H9 (cell line): ENCODE data around the gene CLN3. TPM values are rescaled to one million over a fixed set of nuclear protein-coding genes. Genes with fewer than 3 reads are reported as not detected.

Source experiments
- DNase-seq: peaks from one replicate; pipeline ENCODE4 v3.0.0-alpha.2; 2017
- H2AFZ ChIP-seq: one replicate; pipeline ENCODE4 v1.6.1; 2013; ENCODE audit warnings: mild to moderate bottlenecking, low read length, control low read depth, moderate library complexity
- H2AK5ac ChIP-seq: 2 replicates; pipeline ENCODE4 v1.6.1; 2013; ENCODE audit warnings: low read length, control low read depth, mixed read lengths; ENCODE audit not compliant: insufficient read length
- H2BK120ac ChIP-seq: one replicate; pipeline ENCODE4 v1.6.1; 2013; ENCODE audit warnings: low read depth, mild to moderate bottlenecking, low read length, control low read depth, inconsistent platforms; ENCODE audit not compliant: poor library complexity, severe bottlenecking
- H2BK12ac ChIP-seq: 2 replicates; pipeline ENCODE4 v1.6.1; 2013; ENCODE audit warnings: low read length, control low read depth, mixed read lengths, low read depth; ENCODE audit not compliant: insufficient read length
- H2BK15ac ChIP-seq: 2 replicates; pipeline ENCODE4 v1.6.1; 2013; ENCODE audit warnings: low read depth, low read length, control low read depth
- H2BK20ac ChIP-seq: one replicate; pipeline ENCODE4 v1.6.1; 2013; ENCODE audit warnings: low read depth, mild to moderate bottlenecking, low read length, control low read depth, inconsistent platforms; ENCODE audit not compliant: poor library complexity, severe bottlenecking
- H2BK5ac ChIP-seq: 2 replicates; pipeline ENCODE4 v1.6.1; 2013; ENCODE audit warnings: low read length, control low read depth, mixed read lengths; ENCODE audit not compliant: insufficient read length
- H3K14ac ChIP-seq: 2 replicates; pipeline ENCODE4 v1.6.1; 2013; ENCODE audit warnings: low read length, control low read depth; ENCODE audit not compliant: insufficient read depth
- H3K18ac ChIP-seq: 2 replicates; pipeline ENCODE4 v1.6.1; 2013; ENCODE audit warnings: low read depth, mild to moderate bottlenecking, mixed read lengths, low read length, control low read depth; ENCODE audit not compliant: insufficient read length
- H3K23ac ChIP-seq: 2 replicates; pipeline ENCODE4 v1.6.1; 2013; ENCODE audit warnings: low read length, control low read depth, mixed read lengths, low read depth; ENCODE audit not compliant: insufficient read length
- H3K23me2 ChIP-seq: 2 replicates; pipeline ENCODE4 v1.6.1; 2013; ENCODE audit warnings: low read depth, mild to moderate bottlenecking, mixed read lengths, low read length, control low read depth; ENCODE audit not compliant: insufficient read length, poor library complexity, severe bottlenecking
- H3K27ac ChIP-seq: 2 replicates; pipeline ENCODE4 v1.5.1; 2013; ENCODE audit warnings: low read length, control low read depth, mixed read lengths, low read depth; ENCODE audit not compliant: insufficient read length
- H3K27me3 ChIP-seq: 2 replicates; pipeline ENCODE4 v1.6.1; 2013; ENCODE audit warnings: low read length, control low read depth, inconsistent platforms; ENCODE audit not compliant: insufficient read depth
- H3K4ac ChIP-seq: 2 replicates; pipeline ENCODE4 v1.6.1; 2013; ENCODE audit warnings: low read depth, mild to moderate bottlenecking, control low read depth, inconsistent platforms, low read length, moderate library complexity
- H3K4me1 ChIP-seq: 2 replicates; pipeline ENCODE4 v1.6.1; 2013; ENCODE audit warnings: low read length, control low read depth, inconsistent platforms; ENCODE audit not compliant: insufficient read depth
- H3K4me2 ChIP-seq: 2 replicates; pipeline ENCODE4 v1.6.1; 2013; ENCODE audit warnings: low read length, control low read depth, mixed read lengths; ENCODE audit not compliant: insufficient read length, insufficient read depth
- H3K56ac ChIP-seq: 2 replicates; pipeline ENCODE4 v1.6.1; 2013; ENCODE audit warnings: low read depth, mild to moderate bottlenecking, mixed read lengths, low read length, control low read depth; ENCODE audit not compliant: insufficient read length
- H3K79me1 ChIP-seq: 2 replicates; pipeline ENCODE4 v1.6.1; 2013; ENCODE audit warnings: low read depth, mild to moderate bottlenecking, moderate library complexity, low read length, control low read depth, inconsistent platforms; ENCODE audit not compliant: insufficient read depth, poor library complexity, severe bottlenecking
- H3K79me2 ChIP-seq: 2 replicates; pipeline ENCODE4 v1.6.1; 2013; ENCODE audit warnings: low read length, control low read depth, inconsistent platforms; ENCODE audit not compliant: insufficient read depth
- H3K9ac ChIP-seq: 2 replicates; pipeline ENCODE4 v1.6.1; 2013; ENCODE audit warnings: low read length, control low read depth, mixed read lengths; ENCODE audit not compliant: insufficient read length; ENCODE audit errors: extremely low read depth
- H3K9me3 ChIP-seq: one replicate; pipeline ENCODE4 v1.6.1; 2013; ENCODE audit warnings: low read depth, low read length, inconsistent platforms; ENCODE audit not compliant: control insufficient read depth
- H3T11ph ChIP-seq: one replicate; pipeline ENCODE4 v1.6.1; 2013; ENCODE audit warnings: mild to moderate bottlenecking, low read length, control low read depth, inconsistent platforms
- H4K20me1 ChIP-seq: one replicate; pipeline ENCODE4 v1.6.1; 2013; ENCODE audit not compliant: control insufficient read depth, insufficient read length, insufficient read depth
- H4K5ac ChIP-seq: 2 replicates; pipeline ENCODE4 v1.6.1; 2013; ENCODE audit warnings: low read depth, mild to moderate bottlenecking, mixed read lengths, low read length, control low read depth; ENCODE audit not compliant: insufficient read length
- H4K8ac ChIP-seq: replicated peaks from 2 replicates; pipeline ENCODE4 v1.6.1; 2013; ENCODE audit warnings: low read length, control low read depth, mixed read lengths, low read depth; ENCODE audit not compliant: insufficient read length
- H4K91ac ChIP-seq: 2 replicates; pipeline ENCODE4 v1.6.1; 2013; ENCODE audit warnings: low read depth, mild to moderate bottlenecking, moderate library complexity, mixed read lengths, low read length, control low read depth; ENCODE audit not compliant: insufficient read length
- H3K27ac Mint-ChIP-seq, 3 experiments: 2 replicates in 2 of 3; 3 replicates in 1 of 3; pipeline ENCODE4 v1.8.0; 2020 to 2021; ENCODE audit warnings: mixed read lengths in 3 of 3, mild to moderate bottlenecking in 1 of 3, moderate library complexity in 1 of 3
- H3K27me3 Mint-ChIP-seq: 2 replicates; pipeline ENCODE4 v1.8.0; 2021; ENCODE audit warnings: low read depth, mild to moderate bottlenecking, moderate library complexity, mixed read lengths
- H3K36me3 Mint-ChIP-seq, 3 experiments: 2 replicates in 2 of 3; 3 replicates in 1 of 3; pipeline ENCODE4 v1.8.0; 2020 to 2021; ENCODE audit warnings: low read depth in 3 of 3, mixed read lengths in 3 of 3; ENCODE audit not compliant: insufficient read depth in 1 of 3
- H3K4me1 Mint-ChIP-seq, 2 experiments: 2 replicates each; pipeline ENCODE4 v1.8.0; 2020; ENCODE audit warnings: mixed read lengths in 2 of 2
- H3K4me3 Mint-ChIP-seq, 2 experiments: 2 replicates in 1 of 2; 3 replicates in 1 of 2; pipeline ENCODE4 v1.8.0; 2020 to 2021; ENCODE audit warnings: mild to moderate bottlenecking in 2 of 2, mixed read lengths in 2 of 2, moderate library complexity in 1 of 2
- H3K9me3 Mint-ChIP-seq, 2 experiments: 2 replicates in 1 of 2; 3 replicates in 1 of 2; pipeline ENCODE4 v1.8.0; 2020; ENCODE audit warnings: mild to moderate bottlenecking in 2 of 2, mixed read lengths in 2 of 2, moderate library complexity in 1 of 2
- CTCF ChIP-seq: fragments of 200-600 bp; sonication (generic); conservative IDR thresholded peaks from 3 replicates; pipeline ENCODE4 v1.8.0; 2021; ENCODE audit warnings: antibody characterized with exemption, mild to moderate bottlenecking
- WGBS: extraction: QIAGEN DNeasy Blood & Tissue Kit; methylation state at CpG from one replicate; pipeline ENCODE4 v1.1.7; 2013; ENCODE audit warnings: missing lambda C conversion rate, low lambda C conversion rate, mixed read lengths; ENCODE audit not compliant: insufficient read length; ENCODE audit errors: extremely low coverage; 5-methylcytosine and 5-hydroxymethylcytosine counted together
- total RNA-seq: library from RNA; stranded (reverse); gene quantifications from 2 replicates; pipeline ENCODE4 v1.2.1, GENCODE V29; 2021

Gene CLN3
- total RNA-seq, 1 experiment from 2014 or later: 21.4 TPM

- Histone ChIP-seq H3K18ac (no peak overlapping the region), H3K4me1 (no peaks in the 10 kb centered on the region), H3K23ac (no peak overlapping the region), H3K79me2 (no peaks in the 10 kb centered on the region), H2BK15ac (no peak overlapping the region), H4K8ac (no peak overlapping the region), H3K9me3 (no peaks in the 10 kb centered on the region), H3T11ph (no peak overlapping the region), H3K56ac (no peak overlapping the region), H3K9ac (no peak overlapping the region), H3K4me2 (no peak overlapping the region), H3K27ac (no peak overlapping the region), H3K14ac (no peak overlapping the region), H2AK5ac (no peak overlapping the region), H2BK120ac (no peak overlapping the region), H2AFZ (no peak overlapping the region), H3K23me2 (no peaks in the 10 kb centered on the region), H2BK12ac (no peak overlapping the region), H2BK5ac (no peak overlapping the region), H3K4ac (no peak overlapping the region), H3K79me1 (no peaks in the 10 kb centered on the region), H2BK20ac (no peak overlapping the region), H4K91ac (no peak overlapping the region), H4K5ac (no peak overlapping the region), H4K20me1 (peaks cover 3% of the 10 kb centered on the region), H3K27me3 (no peaks in the 10 kb centered on the region)
- no CpG with 5 or more reads among the region's 10 CpGs for WGBS
- H3K4me3 Mint-ChIP-seq: no peak overlapping the region
- H3K36me3 Mint-ChIP-seq: no peaks in the 10 kb centered on the region
- H3K27me3 Mint-ChIP-seq: peaks cover 19% of the 10 kb centered on the region
- no peak overlapping the region for H3K27ac Mint-ChIP-seq
- no peak for DNase-seq
- H3K4me1 Mint-ChIP-seq: 0 out of 4 replicates have a peak, but pooled peaks cover 0 to 2% of the 10 kb centered on the region in 2 experiments
- no peak for TF ChIP-seq CTCF
- H3K9me3 Mint-ChIP-seq: no peaks in the 10 kb centered on the region
These were observed 8.0 kb upstream of the CLN3 start for GRCh38 chr16:28499854-28500253.
